GM18907 (cell line): Measurements from ENCODE around the gene OR6C76.
"Not testable (repeated sequence)": the region's sequence is repeated elsewhere in the genome, so short reads cannot be mapped to it uniquely, and the experiment has no call there.

Experiments
- ATAC-seq: cut with Tn5 transposase; IDR thresholded peaks from one replicate; pipeline ENCODE4 v1.9.1; 2021; ENCODE audit warnings: mild to moderate bottlenecking, moderate library complexity; ENCODE audit not compliant: unreplicated experiment

The OR6C76 gene

GRCh38 chr12:55425954-55426353 is at the start of gene OR6C76:
Gene OR6C76, plus strand, starts transcription at chr12:55426254. Its CDS starts 0 bp downstream, at chr12:55426254.
- ATAC-seq, result no peak

GRCh38 chr12:55385891-55386290 is 40.2 kb upstream of the OR6C76 start:
- ATAC-seq, result no peak

GRCh38 chr12:55392032-55392795 is 33.8 kb upstream of the OR6C76 start:
- ATAC-seq, result no peak

GRCh38 chr12:55396326-55396725 is 29.7 kb upstream of the OR6C76 start:
- ATAC-seq, result no peak

GRCh38 chr12:55400229-55400628 is 25.8 kb upstream of the OR6C76 start, which contains the start of gene OR6C65:
Gene OR6C65, plus strand, starts transcription at chr12:55400529. Its CDS starts 0 bp downstream, at chr12:55400529.
- ATAC-seq, result no peak

- no peak for ATAC-seq
Observed at GRCh38 chr12:55407866-55408265, 18.2 kb upstream of the OR6C76 start.

GRCh38 chr12:55409133-55409532 is 16.9 kb upstream of the OR6C76 start:
- ATAC-seq, result not testable (repeated sequence)

GRCh38 chr12:55412138-55412537 is 13.9 kb upstream of the OR6C76 start:
- ATAC-seq, result not testable (repeated sequence)

- ATAC-seq, result not testable (repeated sequence)
Observed at GRCh38 chr12:55413498-55414388, 12.3 kb upstream of the OR6C76 start.

GRCh38 chr12:55414396-55414823 is 11.6 kb upstream of the OR6C76 start:
- not testable (repeated sequence) for ATAC-seq

- ATAC-seq, result not testable (repeated sequence)
Observed at GRCh38 chr12:55414889-55415288, 11.2 kb upstream of the OR6C76 start.

- no peak for ATAC-seq
Observed at GRCh38 chr12:55416961-55417360, 9.1 kb upstream of the OR6C76 start.

GRCh38 chr12:55420307-55420962 is 5.6 kb upstream of the OR6C76 start:
- ATAC-seq, result no peak

- ATAC-seq, result no peak
Observed at GRCh38 chr12:55428331-55429243, 2.5 kb downstream of the OR6C76 start.

GRCh38 chr12:55441233-55441632 is 15.2 kb downstream of the OR6C76 start:
- not testable (repeated sequence) for ATAC-seq

- no peak for ATAC-seq
Observed at GRCh38 chr12:55443776-55444175, 17.7 kb downstream of the OR6C76 start, which contains the start of gene OR6C2. Gene OR6C2, plus strand, starts transcription at chr12:55444076. Its CDS starts 8,138 bp downstream, at chr12:55452214.

- no peak for ATAC-seq
Observed at GRCh38 chr12:55445357-55445756, 19.3 kb downstream of the OR6C76 start.

GRCh38 chr12:55446326-55446725 is 20.3 kb downstream of the OR6C76 start:
- ATAC-seq, result no peak

- no peak for ATAC-seq
Observed at GRCh38 chr12:55448825-55449224, 22.8 kb downstream of the OR6C76 start.

GRCh38 chr12:55464926-55465325 is 38.9 kb downstream of the OR6C76 start:
- not testable (repeated sequence) for ATAC-seq
